HEK293T (cell line): ENCODE results near the gene PRKCB.

Experiments used
- CTCF ChIA-PET: fragments of 350-600 bp; formaldehyde crosslinking; extraction: SDS; loops from one replicate; lab custom pipeline; 2021; ENCODE audit warnings: antibody characterized with exemption, inconsistent platforms; lab: Yijun Ruan, JAX
- POLR2A ChIA-PET: fragments of 350-600 bp; formaldehyde crosslinking; extraction: SDS; loops from one replicate; lab custom pipeline; 2020; ENCODE audit warnings: antibody characterized with exemption, inconsistent platforms; lab: Yijun Ruan, JAX
- DNase-seq: peaks from one replicate; pipeline ENCODE4 v3.0.0; 2012; ENCODE audit warnings: mixed read lengths; ENCODE audit errors: extremely low spot score
- ARNT ChIP-seq: fragments of 450-650 bp; IDR thresholded peaks from 2 replicates; pipeline ENCODE4 v1.6.1; 2017; ENCODE audit warnings: mild to moderate bottlenecking
- BHLHE40 ChIP-seq: fragments of 450-650 bp; IDR thresholded peaks from 2 replicates; pipeline ENCODE4 v1.6.1; 2016; ENCODE audit warnings: mild to moderate bottlenecking, moderate library complexity, borderline replicate concordance
- CTBP1 ChIP-seq: fragments of 450-650 bp; IDR thresholded peaks from 2 replicates; pipeline ENCODE4 v1.6.1; 2016; ENCODE audit warnings: borderline replicate concordance
- ELF4 ChIP-seq: fragments of 450-650 bp; IDR thresholded peaks from 2 replicates; pipeline ENCODE4 v1.6.1; 2017; ENCODE audit warnings: antibody characterized with exemption
- FOXA1 ChIP-seq: fragments of 450-650 bp; IDR thresholded peaks from 2 replicates; pipeline ENCODE4 v1.6.1; 2016; ENCODE audit warnings: mild to moderate bottlenecking
- FOXK2 ChIP-seq: fragments of 450-650 bp; IDR thresholded peaks from 2 replicates; pipeline ENCODE4 v1.6.1; 2016; ENCODE audit warnings: mild to moderate bottlenecking
- FOXM1 ChIP-seq: fragments of 450-650 bp; IDR thresholded peaks from 2 replicates; pipeline ENCODE4 v1.6.1; 2017; ENCODE audit warnings: mild to moderate bottlenecking, borderline replicate concordance
- HDGF ChIP-seq: fragments of 450-650 bp; IDR thresholded peaks from 2 replicates; pipeline ENCODE4 v1.6.1; 2017; ENCODE audit warnings: antibody characterized with exemption, borderline replicate concordance
- L3MBTL2 ChIP-seq: fragments of 450-650 bp; conservative IDR thresholded peaks from 2 replicates; pipeline ENCODE4 v1.6.1; 2016; ENCODE audit warnings: mild to moderate bottlenecking
- LEF1 ChIP-seq: fragments of 450-650 bp; IDR thresholded peaks from 2 replicates; pipeline ENCODE4 v1.6.1; 2017; ENCODE audit warnings: mild to moderate bottlenecking, borderline replicate concordance
- NFRKB ChIP-seq: fragments of 450-650 bp; IDR thresholded peaks from 2 replicates; pipeline ENCODE4 v1.6.1; 2016; ENCODE audit warnings: mild to moderate bottlenecking, moderate library complexity
- SP1 ChIP-seq: fragments of 450-650 bp; IDR thresholded peaks from 2 replicates; pipeline ENCODE4 v1.6.1; 2017
- SUZ12 ChIP-seq: fragments of 450-650 bp; IDR thresholded peaks from 2 replicates; pipeline ENCODE4 v1.6.1; 2016; ENCODE audit warnings: mild to moderate bottlenecking
- TARDBP ChIP-seq: fragments of 450-650 bp; IDR thresholded peaks from 2 replicates; pipeline ENCODE4 v1.6.1; 2016
- ZNF384 ChIP-seq: fragments of 450-650 bp; IDR thresholded peaks from 2 replicates; pipeline ENCODE4 v1.6.1; 2016
- TF ChIP-seq, protein P1 (sequence below): fragments of 450-650 bp; IDR thresholded peaks from 2 replicates; pipeline ENCODE4 v1.6.1; 2016

Gene PRKCB

DNA sequence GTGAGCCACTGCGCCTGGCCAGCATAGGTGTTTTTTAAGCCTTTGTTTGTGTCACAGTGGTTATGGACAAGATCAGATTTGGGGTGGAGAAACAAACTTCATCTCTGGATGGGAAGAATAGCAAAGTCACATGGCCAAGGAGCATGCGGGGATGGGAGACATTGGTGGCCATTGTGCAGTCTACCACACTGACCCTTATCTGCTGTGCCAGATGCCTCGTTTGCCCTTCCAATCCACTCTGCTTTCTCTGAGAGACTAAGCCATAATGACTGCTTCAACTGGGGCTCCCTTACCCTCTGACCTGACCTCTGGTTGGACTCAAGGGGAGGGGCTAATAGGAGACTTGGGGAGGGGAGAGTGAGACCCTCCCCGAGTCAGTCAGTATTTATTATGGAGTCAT, 166.8 kb downstream of the PRKCB start:
- POLR2A ChIA-PET, result no interaction called here
- TF ChIP-seq BHLHE40, result no peak
- TF ChIP-seq FOXA1, result no peak
- no peak for TF ChIP-seq TARDBP
- TF ChIP-seq ELF4, result no peak
- no peak for TF ChIP-seq FOXM1
- no peak for TF ChIP-seq SUZ12
- CTCF ChIA-PET, result interaction anchor here (0.6 to 2.9 kb wide), 2 partner anchors 8 kb away, joined by 3 to 13 read pairs; no protein-coding TSS in a partner anchor
- DNase-seq, result no peak

DNA sequence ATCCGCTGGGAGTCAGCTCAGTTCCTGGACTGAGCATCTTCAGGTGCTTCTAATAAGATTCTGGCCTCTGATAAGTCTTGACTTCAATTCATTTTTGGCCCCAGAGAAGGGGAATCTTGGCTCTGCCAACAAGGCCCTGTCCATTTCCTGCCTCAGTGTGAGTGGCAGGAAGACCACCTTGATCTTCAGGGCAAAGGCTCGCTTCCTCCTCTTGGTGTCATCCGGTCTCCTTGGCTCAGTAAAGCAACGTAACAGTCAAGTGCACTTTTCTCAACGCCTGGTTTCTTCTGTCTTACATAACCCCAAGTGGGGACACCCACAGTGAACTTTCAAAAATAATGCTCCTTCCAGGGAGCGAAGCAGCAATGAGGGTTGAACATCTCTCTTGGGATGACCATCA, 169.8 kb downstream of the PRKCB start:
- CTCF ChIA-PET, result no interaction called here
- no peak for TF ChIP-seq FOXK2
- no peak for TF ChIP-seq FOXM1
- no peak for TF ChIP-seq BHLHE40
- no peak for TF ChIP-seq SUZ12
- TF ChIP-seq L3MBTL2, result no peak
- no peak for TF ChIP-seq SP1
- no peak for TF ChIP-seq HDGF
- no peak for TF ChIP-seq LEF1
- no peak for TF ChIP-seq ZNF384
- TF ChIP-seq, protein P1, sequence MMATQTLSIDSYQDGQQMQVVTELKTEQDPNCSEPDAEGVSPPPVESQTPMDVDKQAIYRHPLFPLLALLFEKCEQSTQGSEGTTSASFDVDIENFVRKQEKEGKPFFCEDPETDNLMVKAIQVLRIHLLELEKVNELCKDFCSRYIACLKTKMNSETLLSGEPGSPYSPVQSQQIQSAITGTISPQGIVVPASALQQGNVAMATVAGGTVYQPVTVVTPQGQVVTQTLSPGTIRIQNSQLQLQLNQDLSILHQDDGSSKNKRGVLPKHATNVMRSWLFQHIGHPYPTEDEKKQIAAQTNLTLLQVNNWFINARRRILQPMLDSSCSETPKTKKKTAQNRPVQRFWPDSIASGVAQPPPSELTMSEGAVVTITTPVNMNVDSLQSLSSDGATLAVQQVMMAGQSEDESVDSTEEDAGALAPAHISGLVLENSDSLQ, result no peak
- no peak for TF ChIP-seq CTBP1
- TF ChIP-seq ARNT, result no peak
- TF ChIP-seq ELF4, result no peak
- TF ChIP-seq TARDBP, result no peak
- no peak for TF ChIP-seq FOXA1
- no peak for TF ChIP-seq NFRKB
- POLR2A ChIA-PET, result no interaction called here
- DNase-seq, result no peak

DNA sequence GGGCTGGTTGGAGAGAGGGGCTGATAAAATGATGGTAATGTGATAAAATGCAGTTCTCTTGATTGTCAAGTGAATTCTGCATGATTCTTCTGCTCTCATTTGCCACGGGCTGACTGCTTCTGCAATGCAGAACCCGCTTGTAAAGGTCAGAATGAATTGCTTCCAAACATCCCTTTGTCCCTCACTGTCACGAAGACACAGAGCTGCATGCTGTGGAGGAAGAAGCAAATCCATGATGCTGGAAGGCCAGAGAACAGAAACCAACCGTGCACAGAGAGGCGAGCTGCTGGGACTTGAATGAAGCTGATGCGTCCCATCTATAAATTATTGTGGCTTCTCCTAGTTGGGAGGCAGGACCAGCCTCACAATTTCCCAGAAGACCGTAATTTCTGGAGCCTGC, 171.6 kb downstream of the PRKCB start:
- TF ChIP-seq FOXK2 (no peak), CTBP1 (no peak), HDGF (no peak), ELF4 (no peak), TARDBP (no peak), NFRKB (no peak), FOXM1 (no peak), BHLHE40 (no peak), L3MBTL2 (no peak), LEF1 (no peak), SP1 (no peak), SUZ12 (no peak), ZNF384 (no peak), ARNT (no peak), FOXA1 (no peak)
- TF ChIP-seq, protein P1, result no peak
- no peak for DNase-seq
- CTCF ChIA-PET, result no interaction called here
- POLR2A ChIA-PET, result no interaction called here

DNA sequence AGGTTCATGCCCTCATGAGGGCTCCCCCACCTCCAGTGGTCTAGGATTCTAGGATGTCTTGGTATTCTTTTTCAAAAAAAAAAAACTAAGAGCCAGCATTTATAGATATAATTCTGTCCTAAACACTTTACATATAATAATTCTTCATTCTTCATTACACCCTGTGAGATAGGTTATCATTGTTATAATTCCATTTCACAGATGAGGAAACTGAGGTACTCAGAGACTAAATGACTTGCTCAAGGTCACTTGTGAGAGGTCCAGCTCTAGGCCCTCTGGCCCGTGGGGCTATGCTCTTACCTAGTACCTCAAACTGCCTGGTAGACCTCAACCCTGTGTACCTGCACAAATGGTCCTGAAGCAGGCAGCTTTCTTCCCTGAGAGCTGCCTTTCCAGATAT, 172.2 kb downstream of the PRKCB start:
- POLR2A ChIA-PET, result no interaction called here
- no peak for TF ChIP-seq ARNT
- no peak for TF ChIP-seq SUZ12
- no peak for TF ChIP-seq HDGF
- no peak for TF ChIP-seq FOXK2
- TF ChIP-seq ELF4, result no peak
- no peak for TF ChIP-seq FOXA1
- TF ChIP-seq NFRKB, result no peak
- no peak for TF ChIP-seq ZNF384
- no peak for TF ChIP-seq BHLHE40
- no peak for TF ChIP-seq LEF1
- CTCF ChIA-PET, result no interaction called here
- DNase-seq, result no peak

DNA sequence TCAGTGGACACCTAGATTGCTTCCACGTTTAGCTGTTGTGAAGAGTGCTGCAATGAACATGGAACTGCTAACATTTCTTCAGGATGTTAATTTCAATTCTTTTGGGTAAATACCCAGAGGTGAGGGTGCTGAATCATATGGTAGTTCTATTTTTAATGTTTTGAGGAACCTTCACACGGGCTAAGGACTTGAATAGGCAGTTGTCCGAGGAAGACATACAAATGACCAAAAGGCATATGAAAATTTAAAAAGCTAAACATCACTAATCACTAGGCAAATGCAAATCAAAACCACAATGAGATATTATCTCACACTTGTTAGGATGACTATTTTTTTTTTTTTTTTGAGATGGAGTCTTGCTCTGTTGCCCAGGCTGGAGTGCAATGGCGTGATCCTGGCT, 173.3 kb downstream of the PRKCB start:
- TF ChIP-seq ELF4, result no peak
- TF ChIP-seq FOXM1, result no peak
- TF ChIP-seq HDGF, result no peak
- TF ChIP-seq SUZ12, result no peak
- TF ChIP-seq ZNF384, result no peak
- TF ChIP-seq FOXA1, result no peak
- POLR2A ChIA-PET, result no interaction called here
- CTCF ChIA-PET, result interaction anchor here (1.3 to 1.4 kb wide), 2 partner anchors 17 to 87 kb away, joined by 3 to 4 read pairs; no protein-coding TSS in a partner anchor
- no peak for DNase-seq

DNA sequence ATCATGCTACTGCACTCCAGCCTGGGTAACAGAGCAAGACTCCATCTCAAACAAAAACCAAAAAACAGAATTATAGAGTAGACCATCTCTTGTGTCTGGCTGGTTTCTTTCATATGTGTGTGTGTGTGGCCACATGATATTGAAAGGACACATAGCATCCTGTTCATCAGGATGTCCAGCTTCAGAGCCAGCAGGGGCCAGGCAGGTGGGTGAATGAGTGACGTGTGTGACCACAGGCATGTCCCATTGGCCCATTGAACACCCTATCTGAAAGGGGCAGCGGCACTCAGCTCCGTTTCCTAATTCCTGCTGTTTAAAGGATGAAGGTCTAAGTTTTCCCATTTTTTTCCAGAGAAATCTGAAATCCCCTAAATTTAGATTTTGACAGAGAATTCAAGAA, 174.2 kb downstream of the PRKCB start:
- TF ChIP-seq NFRKB, result no peak
- TF ChIP-seq CTBP1, result no peak
- no peak for TF ChIP-seq SP1
- no peak for TF ChIP-seq BHLHE40
- no peak for TF ChIP-seq ZNF384
- TF ChIP-seq FOXA1, result no peak
- TF ChIP-seq L3MBTL2, result no peak
- TF ChIP-seq FOXM1, result no peak
- TF ChIP-seq, protein P1, result no peak
- no peak for TF ChIP-seq LEF1
- no peak for TF ChIP-seq ARNT
- TF ChIP-seq FOXK2, result no peak
- TF ChIP-seq SUZ12, result no peak
- TF ChIP-seq ELF4, result no peak
- no peak for TF ChIP-seq HDGF
- TF ChIP-seq TARDBP, result no peak
- POLR2A ChIA-PET, result no interaction called here
- CTCF ChIA-PET, result interaction anchor here (0.6 to 1.4 kb wide), 17 partner anchors 9 to 505 kb away, joined by 3 to 13 read pairs (median 4); no protein-coding TSS in a partner anchor
- DNase-seq, result no peak
